ENCODE results near the gene SUCLG2.
"Not testable (repeated sequence)": the region's sequence is repeated elsewhere in the genome, so short reads cannot be mapped to it uniquely, and the experiment has no call there.

The SUCLG2 gene

GRCh38 chr3:67557848-67558355 lies 96.5 kb downstream of the SUCLG2 start:
- DNase-seq: no peak

- DNase-seq: no peak
Measured at GRCh38 chr3:67551361-67552016, 102.9 kb downstream of the SUCLG2 start.

- no peak for DNase-seq
Measured at GRCh38 chr3:67550541-67550940, 103.9 kb downstream of the SUCLG2 start.

GRCh38 chr3:67542502-67543250 lies 111.7 kb downstream of the SUCLG2 start:
- not testable (repeated sequence) for DNase-seq

GRCh38 chr3:67540198-67540894 lies 114.1 kb downstream of the SUCLG2 start:
- DNase-seq: no peak

- DNase-seq: not testable (repeated sequence)
Measured at GRCh38 chr3:67537203-67537602, 117.2 kb downstream of the SUCLG2 start.

- no peak for DNase-seq
Measured at GRCh38 chr3:67535006-67535405, 119.4 kb downstream of the SUCLG2 start.

- no peak for DNase-seq
Measured at GRCh38 chr3:67534594-67534993, 119.8 kb downstream of the SUCLG2 start.

- DNase-seq: no peak
Measured at GRCh38 chr3:67531181-67532101, 123.0 kb downstream of the SUCLG2 start.

- DNase-seq: no peak
Measured at GRCh38 chr3:67529915-67530314, 124.5 kb downstream of the SUCLG2 start.

- no peak for DNase-seq
Measured at GRCh38 chr3:67529337-67529736, 125.1 kb downstream of the SUCLG2 start.

GRCh38 chr3:67526246-67526645 lies 128.2 kb downstream of the SUCLG2 start:
- DNase-seq: no peak

- DNase-seq: no peak
Measured at GRCh38 chr3:67524046-67524445, 130.4 kb downstream of the SUCLG2 start.

GRCh38 chr3:67522081-67522480 lies 132.3 kb downstream of the SUCLG2 start:
- no peak for DNase-seq

- DNase-seq: no peak
Measured at GRCh38 chr3:67521053-67521646, 133.3 kb downstream of the SUCLG2 start.

GRCh38 chr3:67518236-67518635 lies 136.2 kb downstream of the SUCLG2 start:
- no peak for DNase-seq

GRCh38 chr3:67517781-67518180 lies 136.6 kb downstream of the SUCLG2 start:
- DNase-seq: no peak

GRCh38 chr3:67516496-67516895 lies 137.9 kb downstream of the SUCLG2 start:
- no peak for DNase-seq

GRCh38 chr3:67515778-67516177 lies 138.6 kb downstream of the SUCLG2 start:
- no peak for DNase-seq

GRCh38 chr3:67509471-67510075 lies 144.8 kb downstream of the SUCLG2 start:
- no peak for DNase-seq

- no peak for DNase-seq
Measured at GRCh38 chr3:67507584-67507983, 146.8 kb downstream of the SUCLG2 start.

- DNase-seq: no peak
Measured at GRCh38 chr3:67500709-67501108, 153.7 kb downstream of the SUCLG2 start.

Data from CD4-positive, alpha-beta T cell treated with Interferon gamma for 1 hour (primary cell).